NCI-H2029 treated with DMSO at 0.1 percent for 48 hours (cell line): ENCODE results near the gene ANO4.

Source experiments
- DNase-seq: peaks from one replicate; lab custom pipeline; 2025; lab: John Stamatoyannopoulos, UW

ANO4 gene

DNA sequence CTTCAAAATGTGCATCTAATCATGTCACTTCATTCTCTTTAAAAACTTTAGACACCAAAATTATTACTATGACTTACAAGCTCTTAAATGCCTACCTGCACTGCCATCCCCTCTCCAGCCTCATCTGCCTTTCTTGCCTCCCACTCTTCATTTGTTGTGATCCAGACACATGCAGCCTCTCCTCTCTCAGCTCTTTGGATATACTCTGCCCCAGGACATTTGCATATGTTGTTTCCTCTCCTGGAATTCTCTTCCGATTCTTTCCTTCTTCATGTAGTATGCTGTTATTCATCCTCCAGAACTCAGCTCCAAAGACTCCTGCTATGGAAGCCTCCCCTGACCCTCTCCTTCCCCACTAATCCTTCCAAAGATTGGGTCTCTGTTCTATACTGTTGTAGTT lies 197.6 kb downstream of the ANO4 start:
- DNase-seq = no peak

DNA sequence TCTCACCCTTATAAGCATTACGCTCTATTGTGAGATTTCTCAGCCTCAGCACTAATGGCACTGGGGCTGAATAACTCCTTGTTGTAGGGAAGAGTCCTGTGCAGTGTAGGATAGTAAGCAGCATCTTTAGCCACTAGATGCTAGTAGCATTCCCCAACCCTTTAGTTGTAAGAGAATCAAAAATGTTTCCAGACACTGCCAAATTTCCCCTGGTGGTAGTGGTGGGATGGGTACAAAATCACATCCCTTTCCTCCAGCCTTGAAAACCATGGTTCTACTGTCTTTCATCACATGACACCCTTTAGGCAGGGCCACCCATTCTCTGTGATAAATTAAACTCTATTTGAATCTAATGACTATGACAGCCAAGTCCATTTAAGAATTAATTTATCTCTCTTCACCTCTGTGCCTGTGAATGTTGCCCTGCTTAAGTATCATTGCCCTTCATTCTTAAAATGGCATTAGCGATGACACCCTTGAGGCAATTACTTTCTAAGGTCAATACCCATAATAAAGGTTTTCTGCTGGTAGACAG lies 199.4 kb downstream of the ANO4 start:
- no peak for DNase-seq

DNA sequence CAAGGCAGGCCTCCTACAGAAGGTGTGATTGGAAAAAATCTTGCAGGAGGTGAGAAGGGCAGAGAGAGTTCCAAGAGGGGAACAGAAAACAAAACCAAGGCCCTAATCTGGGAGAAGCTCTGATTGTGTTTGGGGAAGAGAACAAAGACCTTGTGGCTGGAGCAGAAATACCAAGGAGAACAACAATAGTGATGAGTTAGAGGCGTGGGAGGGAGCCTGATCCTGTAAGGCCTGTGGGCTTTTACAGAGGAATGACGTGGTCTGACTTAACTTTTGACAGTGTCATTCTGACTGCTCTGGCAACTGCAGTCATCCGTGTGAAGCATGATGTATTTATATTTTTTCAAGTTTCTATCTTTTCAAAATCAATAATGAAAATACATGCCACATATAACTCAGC lies 200.6 kb downstream of the ANO4 start:
- no peak for DNase-seq

DNA sequence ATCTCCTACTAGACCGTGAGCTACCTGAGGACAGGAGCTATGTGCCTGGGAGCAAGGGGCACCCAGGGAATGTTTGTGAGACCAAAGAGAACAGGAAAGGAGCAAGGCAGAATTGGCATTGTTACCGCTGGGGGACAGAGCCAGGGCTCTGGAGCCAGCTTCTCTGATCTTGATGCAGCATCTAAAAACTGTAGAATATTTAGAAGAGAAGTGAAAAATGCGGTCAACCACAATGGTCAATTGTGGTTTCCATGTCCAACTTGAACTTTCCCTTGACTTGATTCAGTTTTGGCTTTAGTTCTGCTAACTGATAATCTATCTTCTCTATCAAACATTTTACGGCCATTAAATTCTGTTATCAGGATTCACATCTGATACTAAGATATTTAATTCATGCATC lies 201.2 kb downstream of the ANO4 start:
- no peak for DNase-seq

DNA sequence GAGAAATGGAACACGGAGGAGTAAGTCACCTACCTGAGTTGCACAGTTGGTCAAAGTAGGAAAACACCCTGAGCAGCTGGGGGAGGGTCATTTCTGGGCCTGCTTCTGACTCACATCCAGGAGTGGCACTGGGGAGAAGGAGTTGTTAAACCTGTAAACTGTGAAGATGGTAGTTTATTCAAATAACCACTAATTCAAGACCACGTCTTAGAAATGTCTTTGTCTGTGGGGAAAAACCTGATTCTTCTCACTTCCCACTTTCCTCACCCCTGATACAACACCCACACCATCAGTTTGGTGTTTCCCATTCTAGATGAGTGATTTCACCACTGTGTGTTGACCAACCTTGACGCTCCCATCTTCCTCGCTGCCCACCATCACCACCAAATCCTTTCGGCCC lies 207.1 kb downstream of the ANO4 start:
- DNase-seq = no peak

DNA sequence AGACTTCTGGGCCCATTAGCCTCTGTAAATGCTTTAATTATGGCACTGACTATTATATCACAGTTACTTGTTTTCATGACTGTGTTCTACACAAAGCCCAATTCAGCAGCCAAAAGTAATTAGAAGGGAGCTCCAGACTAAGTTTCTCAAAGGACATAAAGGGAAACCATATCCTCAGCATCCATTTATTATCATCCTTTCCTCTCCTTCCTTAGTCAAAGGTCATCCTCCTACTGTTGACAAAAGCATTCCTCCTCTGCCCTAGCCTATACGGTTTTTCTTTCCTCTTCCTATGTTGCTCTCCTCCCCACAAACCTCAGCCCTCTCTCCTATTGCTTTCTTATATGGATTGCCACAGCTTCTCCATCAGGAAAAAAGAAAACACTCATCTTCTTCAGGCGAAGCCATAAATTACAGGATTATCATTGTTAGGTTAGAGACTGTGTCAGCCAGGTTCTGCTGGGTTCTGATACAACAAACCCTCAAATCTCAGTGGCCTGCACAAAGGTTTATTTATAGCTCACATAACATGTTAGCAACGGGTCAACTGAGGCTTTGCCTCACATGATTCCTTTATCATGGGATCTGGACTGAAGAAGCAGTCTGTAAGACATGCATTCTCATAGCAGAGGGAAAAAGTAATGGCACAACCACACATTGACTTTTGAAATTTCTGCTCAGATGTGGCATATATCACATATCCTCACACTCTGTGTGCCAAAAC lies 208.3 kb downstream of the ANO4 start:
- DNase-seq = no peak

DNA sequence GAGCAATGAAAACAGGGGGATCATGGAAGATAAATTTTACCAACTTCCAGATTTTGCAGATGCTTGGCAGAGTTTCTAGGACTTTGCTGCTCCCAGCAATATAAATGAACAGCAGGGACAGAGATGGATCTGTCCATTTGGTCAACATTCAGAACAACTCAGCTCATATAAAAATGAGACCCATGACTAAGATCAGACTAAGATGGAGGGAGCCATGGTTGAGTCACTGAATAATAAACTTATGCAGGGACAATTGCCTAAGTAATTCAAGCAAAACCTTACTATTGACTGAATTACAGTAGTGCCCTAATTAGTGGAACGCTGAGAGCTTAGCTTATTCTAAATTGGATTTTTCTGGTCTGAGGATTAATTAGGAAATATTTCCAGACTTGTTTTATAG lies 210.3 kb downstream of the ANO4 start:
- no peak for DNase-seq

DNA sequence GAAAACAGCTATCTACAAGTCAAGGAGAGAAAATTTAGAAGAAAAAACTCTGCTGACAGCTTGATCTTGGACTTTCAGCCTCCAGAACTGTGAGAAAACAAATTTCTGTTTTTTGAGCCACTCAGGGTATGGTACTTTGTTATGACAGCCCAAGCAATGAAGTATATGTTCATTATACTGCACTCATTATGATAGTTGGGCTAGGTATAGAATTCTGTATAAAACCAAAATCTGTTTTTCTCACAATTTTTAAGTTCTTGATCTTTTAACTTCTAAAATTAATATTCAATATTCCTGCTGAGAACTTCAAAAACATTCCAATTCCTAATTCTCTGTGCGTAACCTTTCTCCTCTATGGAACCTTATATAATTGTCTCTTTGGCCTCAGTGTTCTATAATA lies 214.7 kb downstream of the ANO4 start:
- no peak for DNase-seq

DNA sequence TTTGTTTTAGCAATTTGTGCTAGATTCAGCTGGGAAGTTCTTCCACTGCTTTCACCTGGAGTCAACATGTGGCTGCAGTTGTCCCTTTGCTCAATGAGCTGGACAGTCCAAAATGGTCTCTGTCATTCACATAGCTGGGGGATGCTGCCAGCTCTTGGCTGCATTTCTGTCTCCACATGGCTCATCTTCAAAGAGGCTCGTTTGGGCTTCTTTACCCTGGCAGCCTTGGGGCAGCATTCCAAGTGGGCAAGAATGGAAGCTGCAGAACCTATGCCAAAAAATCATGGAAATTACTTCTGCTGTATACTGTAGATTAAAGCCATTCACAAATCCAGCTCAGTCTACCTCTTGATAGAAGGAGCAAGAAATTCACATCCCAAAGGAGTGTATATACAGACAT lies 216.3 kb downstream of the ANO4 start:
- no peak for DNase-seq

DNA sequence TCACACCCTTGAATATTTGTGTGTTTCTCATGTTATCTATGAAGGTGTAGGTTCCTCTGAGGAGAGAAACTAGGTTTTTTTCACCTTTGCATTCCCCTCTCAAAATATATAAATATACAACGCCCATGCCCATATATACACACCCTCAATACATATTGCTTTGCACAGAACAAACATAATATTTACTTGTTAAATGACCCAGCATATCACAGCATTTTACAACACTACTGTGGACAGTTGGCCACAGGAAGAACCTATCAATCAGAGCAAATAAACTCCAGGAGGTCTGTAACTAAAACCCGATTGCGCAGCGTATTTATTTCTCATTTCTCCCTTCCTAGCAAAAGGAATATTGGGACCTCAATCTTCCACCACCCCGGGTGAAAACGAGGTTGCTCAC lies 219.4 kb downstream of the ANO4 start:
- DNase-seq = no peak

DNA sequence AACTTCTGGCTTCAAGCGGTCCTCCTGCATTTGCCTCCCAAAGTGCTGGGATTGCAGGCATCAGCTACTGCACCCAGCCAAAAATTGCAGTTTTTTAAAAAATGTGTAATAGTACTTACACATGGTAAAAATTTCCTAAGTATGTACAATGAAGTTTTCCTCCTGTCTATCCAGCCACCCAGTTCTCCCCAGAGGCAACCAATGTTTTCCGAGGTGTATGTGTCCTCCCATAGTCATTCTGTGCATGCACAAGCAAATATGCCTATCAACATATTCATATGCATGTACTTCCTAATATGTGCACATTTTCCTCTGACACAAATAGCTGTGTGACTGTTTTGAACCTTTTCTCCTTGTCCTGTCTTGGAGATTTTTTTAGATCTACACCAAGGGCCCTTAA lies 220.5 kb downstream of the ANO4 start:
- DNase-seq = no peak

DNA sequence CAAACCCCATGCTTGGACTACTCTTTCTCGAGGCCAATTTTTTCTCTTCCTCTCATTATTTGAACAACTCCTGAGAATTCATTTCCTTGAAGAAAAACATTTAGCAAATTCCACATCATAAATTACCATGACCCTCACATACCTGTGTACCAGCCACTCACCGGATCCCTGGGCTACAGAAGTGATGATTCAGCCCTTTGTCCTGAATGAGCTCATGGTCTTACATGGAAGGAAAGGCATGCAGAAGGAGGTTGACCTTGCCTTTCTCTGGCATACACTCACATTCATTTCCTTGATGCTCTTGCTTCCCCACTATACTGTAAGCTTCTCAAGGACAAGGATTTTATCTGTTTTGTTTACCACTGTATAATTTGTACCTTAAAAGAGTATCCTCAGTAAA lies 224.0 kb downstream of the ANO4 start:
- DNase-seq = no peak

DNA sequence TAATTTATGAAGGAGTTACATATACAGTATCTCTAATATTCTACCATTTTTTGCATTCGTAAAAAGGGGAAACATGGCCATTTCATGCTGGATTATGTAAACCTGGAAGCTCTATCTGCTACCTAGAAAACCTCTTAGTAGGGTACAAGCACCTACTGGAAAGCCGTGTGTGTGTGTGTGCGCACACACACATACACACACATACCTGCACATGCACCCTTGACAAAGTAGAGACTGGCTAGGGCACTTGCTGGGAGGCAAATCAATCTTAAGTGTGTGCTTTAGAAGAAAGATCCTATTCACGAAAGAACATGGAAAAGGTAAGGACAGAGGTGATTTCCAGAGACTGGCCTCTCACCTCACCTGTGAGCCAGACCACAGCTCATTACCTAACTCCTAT lies 224.6 kb downstream of the ANO4 start:
- no peak for DNase-seq

DNA sequence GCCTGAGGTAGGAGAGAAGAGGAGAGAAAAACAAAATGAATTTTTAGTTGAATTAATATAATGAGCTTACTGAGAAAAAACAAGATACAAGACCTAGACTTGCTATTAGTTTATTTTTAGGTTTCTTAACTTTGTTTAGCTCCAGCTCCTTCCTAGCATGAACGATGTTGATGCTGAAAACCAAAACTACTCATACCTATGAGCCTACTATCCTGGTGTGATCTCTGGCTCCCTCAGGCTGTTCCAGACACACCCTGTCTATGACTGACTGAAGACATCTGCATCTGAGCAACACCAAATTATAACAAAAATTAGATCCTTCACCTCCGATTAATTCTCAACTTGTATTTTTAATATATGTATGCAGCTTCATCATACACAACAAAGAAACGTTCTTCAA lies 225.1 kb downstream of the ANO4 start:
- no peak for DNase-seq

DNA sequence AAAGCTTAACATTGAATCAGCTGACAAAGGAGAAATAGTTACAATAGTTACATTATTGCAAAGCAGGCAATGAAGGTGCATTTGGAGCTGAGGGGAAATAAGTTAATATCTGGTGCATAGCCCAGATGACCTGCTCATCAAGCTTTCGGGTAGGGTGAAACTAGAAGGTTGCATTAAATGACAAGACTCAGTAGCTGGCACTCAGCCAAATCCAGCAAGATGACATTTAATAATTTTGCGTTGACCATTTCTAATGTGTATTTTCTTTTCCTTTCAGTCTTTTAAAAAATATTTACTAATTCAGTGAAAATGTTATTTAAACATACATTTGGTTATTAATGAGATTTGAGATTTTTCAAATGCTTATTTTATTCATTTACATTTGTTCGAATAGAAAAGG lies 226.9 kb downstream of the ANO4 start:
- no peak for DNase-seq

DNA sequence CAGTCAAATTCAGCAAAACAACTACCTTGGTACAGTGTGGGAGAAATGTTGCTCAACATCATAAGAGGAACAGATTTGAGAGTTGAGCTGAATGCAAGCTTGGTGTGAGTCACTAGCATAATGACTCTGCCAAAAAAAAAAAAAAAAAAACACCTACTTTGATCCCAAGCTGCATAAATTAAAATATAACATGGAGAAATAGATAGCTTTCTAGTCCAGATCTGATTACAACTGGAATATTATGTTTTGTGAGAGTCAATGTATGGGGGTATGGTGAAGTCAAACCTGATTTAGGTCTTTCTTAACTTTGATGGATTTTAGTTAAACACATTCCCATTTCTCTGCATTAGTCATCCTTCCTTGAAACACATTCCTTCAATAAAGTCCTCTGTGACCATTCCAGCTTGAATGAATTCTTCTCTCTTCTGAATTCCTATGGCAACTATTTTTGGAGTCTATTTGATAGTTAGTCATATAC lies 227.4 kb downstream of the ANO4 start:
- DNase-seq = no peak

DNA sequence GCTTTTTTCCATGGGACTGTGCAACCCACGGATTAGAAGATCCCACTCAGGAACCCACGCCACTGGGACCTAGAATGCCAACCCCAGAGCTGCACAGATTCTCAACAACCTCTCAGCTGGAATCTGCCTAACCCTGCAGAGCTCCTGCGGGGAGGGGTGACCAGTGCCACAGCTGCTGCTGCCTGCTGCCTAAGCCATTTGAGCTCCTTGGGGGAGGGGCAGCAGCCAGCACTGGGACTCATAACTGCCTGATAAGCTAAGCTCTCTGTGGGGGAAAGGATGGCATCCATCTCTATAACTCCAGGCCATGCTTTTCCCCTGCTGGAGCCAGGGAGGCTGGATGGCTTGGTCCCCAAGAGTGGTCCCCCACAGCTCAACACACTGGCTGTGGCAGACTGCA lies 232.6 kb downstream of the ANO4 start:
- no peak for DNase-seq

DNA sequence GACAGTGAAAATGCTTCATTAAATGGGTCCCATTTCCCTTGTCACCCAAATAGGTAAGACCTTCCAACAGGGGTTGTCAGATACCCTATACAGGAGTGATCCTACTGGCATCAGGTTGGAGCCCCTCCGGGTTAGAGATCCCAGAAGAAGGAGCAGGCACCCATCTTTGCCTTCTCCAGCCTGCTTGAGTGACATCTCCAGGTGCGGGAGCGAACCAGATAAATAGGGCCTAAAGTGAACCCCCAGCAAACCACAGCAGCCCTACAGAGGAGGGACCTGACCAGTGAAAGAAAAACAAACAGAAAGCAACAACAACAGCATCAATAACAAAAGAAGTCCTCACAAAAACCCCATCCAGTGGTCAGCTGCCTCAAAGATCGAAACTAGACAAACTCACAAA lies 233.2 kb downstream of the ANO4 start:
- no peak for DNase-seq

DNA sequence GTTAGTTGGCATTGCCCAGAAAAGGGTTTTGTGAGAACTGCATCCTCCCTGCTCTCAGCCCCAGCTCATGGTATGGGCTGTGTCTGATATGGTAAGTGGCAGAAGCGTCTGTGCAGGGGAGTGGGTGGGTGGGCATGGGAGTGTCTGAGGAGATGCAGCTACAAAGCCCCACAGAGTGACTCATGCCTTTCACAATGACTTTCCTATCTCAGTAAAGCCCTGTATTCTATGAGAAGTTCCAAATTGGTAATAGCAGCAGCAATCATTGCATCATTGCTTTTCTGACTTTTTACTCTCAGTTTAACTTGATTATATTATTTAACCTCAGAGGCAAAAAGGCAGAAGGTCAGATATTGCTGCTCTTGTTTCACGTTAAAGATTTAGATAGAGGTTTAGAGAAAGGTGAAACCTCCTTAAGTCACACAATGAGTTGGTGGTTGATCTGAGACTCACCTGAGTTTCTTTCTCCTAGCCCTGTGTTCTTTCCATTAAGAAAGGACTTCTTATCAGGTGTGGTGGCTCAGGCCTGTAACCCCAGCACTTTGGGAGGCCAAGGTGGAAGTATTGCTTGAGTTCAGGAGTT lies 243.8 kb downstream of the ANO4 start:
- no peak for DNase-seq

DNA sequence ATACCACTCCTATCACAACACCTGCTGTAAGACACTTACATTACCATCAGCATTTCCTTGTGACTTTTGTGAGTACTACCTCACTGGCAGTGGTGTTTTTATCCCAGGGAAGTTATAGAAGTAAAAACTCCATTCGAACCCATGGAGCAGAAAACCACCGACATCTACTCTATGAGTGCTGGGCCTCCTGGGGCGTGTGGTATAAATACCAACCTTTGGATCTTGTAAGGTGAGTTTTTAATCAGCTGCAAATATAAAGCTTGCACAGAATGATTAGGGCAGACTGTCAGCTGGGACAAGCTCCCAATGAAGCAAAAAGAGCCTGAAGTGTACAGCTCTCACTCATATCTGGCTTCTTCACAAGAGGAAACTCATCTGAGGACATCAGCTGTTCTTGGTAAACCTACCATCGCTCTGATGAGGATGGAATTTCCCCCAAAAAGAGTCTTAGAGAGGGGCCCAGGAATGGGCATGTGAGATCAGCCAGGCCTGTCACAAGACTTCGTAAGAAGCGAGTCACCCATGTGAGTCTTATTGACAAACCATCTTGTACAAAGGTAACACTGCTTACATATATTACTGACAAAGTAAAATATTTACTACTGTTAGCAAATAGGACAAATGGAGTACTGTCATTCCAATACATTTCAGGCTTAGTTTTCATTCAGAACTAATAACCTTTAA lies 245.4 kb downstream of the ANO4 start:
- no peak for DNase-seq

DNA sequence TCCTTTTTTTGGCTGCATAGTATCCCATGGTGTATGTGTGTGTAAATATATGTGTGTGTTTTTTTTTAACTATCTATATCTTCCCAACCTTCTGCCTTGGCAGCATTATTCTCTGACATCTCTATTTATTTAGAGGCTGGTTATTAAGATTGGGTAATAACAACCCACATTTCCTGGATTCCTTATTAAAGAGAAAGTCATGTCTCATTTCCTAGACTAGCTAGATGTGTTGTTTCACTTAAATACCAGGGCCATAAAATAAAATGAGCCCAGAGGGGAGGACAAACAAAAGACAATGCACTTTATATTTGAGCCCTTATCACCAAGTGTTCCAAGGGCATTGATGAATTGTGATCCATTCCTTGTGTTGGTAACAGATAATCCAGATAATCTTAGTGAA lies 246.4 kb downstream of the ANO4 start:
- DNase-seq = no peak

DNA sequence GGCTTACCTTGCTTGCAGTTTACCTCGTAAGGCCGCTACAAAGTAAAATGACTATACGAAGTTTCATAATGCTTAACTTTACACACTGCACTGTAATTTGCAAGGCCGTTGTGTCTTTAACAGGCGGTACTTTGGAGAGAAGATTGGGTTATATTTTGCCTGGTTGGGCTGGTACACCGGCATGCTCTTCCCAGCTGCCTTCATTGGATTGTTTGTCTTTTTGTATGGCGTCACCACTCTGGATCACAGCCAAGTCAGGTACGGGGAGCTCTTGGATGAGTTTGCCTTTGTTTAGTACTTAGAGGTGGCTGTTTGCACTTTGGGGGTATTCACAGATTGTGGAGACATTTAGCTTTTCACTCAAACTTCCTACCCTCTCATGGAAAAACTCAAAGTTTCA lies 247.6 kb downstream of the ANO4 start:
- DNase-seq = peak; percentile 24

DNA sequence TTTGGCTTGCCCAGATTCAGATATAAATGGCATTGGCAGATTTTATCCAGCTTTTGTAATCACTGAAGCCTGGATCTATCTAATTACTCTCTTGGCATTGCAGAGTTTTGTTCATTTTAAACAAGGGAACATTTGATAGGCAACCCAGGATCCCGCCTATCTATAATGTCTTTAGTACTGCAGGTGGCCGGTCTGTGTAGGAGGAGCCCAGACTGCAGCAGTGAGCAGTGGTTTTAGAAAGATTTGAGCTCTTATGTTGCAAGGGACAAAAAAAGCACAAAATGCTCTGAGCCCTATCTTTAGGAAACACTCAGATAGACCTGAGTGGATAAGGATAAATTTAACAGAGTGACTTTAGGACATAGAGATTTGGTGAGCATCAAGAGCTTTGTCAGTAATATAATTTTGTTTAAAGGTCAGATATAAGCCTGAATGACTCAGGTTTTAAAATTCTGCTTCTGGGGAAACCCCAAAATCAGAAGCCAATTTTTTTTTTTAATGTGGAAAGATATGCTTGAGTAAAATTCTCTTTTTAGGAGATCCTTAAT lies 250.0 kb downstream of the ANO4 start:
- DNase-seq = no peak
